ENCODE data around the gene PRKCE.
A peak's percentile ranks its signal among the peaks of the same experiment; 100 is the strongest.

The PRKCE gene

DNA sequence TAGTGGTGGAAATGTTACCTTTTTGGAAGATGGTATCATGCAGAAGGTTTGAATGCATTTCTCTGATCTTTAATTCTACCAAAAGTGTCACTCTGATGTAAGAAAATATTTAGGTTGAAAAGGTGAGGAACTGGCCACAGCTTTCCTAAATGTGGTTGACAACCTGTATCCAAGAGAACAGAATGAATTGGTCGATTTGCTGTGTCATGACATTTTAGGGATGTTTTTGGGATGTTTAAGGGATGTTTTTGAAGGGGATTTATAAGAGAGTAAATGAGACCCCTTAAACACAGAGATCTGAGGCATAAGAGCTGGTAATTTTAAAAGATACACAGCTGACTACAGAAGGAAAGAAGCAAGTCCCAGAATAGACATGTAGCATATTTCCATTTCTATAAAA is 375.0 kb downstream of the PRKCE start:
- DNase-seq = no peak

DNA sequence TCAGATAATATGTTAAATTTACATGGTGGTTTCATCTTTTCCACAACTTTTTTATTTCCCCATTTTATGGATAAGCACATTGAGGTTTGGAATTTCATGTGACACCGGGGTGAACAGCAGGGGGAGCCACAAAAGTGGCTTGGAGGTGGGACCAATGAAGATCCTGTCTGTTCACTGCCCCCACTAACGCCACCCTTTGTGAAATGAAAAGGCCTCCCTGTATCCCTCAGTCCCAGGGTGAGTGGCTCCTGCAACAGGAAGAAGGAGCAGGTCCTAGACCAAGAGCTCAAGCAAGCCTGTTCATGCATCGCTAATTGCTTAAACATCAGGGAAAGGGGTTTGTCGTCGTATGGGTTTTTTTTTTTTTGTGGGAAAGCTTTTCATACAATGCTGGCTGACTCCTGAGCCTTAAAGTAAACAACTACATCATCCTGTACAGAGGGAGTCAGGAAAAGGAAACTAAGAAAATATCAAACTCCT is 377.9 kb downstream of the PRKCE start:
- no peak for DNase-seq

DNA sequence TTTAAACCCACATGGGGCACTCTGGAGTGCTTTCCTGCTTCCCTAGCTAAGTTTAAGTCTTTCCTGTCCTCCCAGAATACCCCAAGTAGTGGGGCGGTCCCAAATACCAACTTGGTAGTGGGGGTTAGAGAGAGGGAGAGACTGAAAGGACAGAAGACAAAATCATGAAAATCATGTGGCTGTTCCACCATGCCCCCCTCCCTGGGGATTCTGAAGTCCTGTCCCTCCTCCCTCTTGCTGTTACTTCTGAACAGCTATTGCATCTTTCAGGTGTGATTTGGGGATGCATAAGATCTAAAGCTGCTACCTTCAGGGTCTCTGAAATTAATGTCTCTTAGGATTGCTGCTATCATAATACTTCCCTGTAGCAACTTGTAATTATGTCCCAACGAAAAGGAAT is 378.9 kb downstream of the PRKCE start:
- no peak for DNase-seq

DNA sequence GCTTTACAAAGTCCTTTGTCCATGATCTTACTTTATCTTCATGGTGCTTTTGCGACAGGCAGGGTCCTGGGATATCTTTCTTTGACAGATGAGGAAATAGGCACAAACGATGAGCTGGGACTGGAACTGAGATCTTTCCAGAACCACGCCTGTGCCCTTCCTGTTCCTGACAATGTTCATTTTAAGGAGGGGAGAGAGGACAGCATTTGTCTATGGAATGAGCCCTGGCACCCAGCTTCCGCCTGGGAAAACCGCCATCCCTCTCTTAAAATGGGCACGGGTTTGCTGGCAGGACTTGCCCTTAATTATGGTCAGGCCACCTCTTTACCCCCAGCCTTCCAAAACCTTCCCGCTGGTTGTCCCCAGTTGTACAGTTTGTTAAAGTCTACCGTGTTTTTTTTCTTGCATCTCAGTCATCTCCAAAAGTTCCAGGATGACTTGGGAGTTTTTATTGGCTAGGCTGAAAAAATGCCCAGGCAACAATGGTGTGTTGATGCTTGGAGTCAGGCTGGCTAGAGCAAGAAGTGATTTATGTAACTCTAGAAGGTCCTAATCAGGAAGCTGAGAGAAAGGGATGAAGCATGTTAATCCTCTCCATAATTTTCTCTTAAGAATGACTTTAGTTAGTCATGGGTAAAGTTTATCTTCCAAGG is 380.8 kb downstream of the PRKCE start:
- DNase-seq = no peak

DNA sequence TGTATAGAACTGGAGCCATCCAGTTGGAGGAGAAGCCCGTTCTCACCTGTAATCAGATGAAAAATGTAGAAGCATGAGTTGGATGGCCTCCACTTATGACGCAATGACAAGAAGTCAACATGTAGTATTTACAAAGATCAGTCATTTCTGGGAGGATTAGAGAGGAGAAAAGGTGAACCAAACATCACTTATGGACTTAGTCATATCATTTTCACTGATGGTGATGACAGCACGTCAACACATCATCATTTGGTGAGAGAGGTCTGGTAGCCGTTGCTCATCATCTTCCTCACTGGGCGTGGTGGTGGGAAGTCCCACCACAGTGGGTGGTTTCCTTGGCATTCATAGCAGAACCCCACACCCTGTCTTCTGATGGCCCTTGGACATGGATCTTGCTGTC is 381.5 kb downstream of the PRKCE start:
- peak; percentile 16 to 41 (median 26) for DNase-seq

DNA sequence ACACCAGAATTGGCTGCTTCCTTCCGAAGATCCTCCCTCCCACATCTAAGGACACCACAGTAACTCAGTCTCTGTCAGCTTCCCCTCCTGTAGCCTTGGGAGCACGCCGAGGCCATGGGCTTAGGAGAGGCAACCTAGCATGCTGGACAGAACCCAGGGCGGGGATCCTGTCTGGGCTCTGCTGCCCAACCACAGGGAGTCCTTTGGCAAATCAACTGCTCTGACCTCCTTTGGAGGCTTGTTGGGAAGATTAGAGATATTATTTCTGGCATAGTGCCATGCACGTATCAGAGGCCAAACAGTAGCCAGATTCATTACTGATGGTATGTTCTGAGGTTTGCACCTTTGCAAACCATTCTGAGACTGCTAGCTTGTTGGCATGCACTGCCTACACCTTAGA is 383.1 kb downstream of the PRKCE start:
- DNase-seq = no peak

DNA sequence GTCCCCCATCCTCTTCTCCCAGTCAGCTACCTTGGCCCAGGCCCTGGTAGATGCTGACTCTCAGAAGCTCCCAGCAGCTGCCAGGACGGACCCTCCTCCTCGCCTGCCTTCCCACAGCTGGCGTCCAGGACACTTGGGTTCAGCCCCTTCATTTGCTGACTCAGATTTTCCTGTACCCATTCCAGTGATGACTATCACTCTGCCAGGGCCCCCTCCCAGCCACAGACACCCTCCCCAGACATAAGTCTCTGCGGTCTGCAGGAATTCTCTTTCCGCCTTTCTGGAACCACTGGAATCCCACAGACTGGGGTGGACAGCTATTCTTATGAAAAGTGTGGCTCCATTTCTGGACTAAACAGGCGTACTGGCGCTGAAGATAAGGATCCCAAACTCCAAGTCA is 385.5 kb downstream of the PRKCE start:
- no peak for DNase-seq

DNA sequence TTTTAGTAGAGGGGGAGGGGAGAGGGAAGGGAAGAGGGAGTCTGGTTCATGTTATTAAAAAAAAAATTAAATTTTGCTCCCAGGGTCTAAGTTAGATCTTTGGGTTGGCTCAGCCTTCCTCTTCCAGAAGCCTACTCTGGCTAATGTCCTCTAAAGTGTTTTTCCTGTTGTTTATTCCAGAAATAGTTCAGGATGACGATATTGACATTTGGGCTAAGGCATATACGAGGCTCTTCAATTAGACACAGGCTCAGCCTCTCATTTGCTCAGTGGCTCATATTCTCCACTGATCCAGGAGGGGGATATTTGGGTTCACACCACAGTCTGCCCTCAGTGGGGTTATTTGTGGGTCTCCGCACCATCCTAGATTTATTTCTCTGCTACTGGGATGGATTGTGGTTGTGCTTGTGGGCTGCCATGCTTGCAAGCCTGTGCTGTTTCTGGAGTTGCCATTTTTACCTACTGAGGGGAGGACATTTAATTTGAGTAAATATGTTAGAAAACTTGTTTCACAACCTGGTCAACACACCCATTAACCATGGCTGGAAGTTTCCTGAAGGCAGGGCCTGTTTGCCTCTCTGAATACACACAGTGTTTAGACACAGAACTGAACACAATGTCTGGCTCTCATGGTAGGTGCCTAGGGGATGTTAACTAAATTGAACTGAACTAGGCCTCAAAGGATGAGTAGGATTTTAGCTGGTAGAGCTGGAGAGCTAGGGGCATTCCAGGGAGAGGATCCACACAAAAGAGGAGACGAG is 388.2 kb downstream of the PRKCE start:
- DNase-seq = no peak

DNA sequence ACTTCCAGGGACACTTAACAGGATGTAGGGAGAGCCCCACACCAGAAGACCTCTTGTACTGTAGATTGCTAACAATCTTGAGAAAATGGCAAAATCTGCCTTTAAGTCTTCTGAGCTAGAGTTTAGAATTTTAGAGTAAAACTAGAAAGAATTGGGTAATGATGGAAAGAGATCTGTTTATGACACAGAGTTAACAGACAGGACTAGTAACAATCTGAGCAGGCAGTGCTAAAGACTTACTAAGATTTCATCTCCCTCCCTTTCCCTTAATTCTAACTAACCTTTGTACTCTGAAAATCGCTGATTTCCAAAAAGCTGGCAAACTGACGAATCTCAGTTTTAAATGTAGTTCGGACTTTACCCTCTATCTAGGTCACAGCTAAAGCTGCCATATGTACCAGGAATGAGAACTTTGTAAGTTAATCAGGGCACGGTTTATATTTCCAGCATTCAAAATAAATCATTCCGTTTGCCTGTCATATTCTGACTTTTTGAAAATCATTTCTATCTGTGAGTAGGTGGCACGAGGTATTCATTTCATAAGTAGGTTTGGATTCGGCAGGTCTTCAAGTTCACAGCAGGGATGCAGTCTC is 389.2 kb downstream of the PRKCE start:
- no peak for DNase-seq

DNA sequence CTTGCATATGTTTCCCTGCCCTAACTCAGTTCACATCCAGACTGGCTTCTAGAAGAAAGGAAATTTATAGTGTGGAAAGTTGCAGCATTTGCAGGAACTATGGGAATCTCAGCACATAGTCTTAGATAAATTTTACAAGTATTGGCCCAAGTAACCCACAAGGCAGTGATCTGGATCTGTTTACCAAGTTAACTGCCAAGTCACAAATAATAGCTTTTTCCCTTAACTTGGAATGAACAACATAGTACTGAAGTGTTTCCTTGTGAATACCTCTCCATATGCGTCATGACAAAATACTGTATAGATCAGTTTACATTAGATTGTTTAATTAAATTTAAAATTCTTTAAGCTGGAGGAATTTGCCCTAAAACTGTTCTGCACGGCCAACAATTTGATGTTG is 390.0 kb downstream of the PRKCE start:
- no peak for DNase-seq

DNA sequence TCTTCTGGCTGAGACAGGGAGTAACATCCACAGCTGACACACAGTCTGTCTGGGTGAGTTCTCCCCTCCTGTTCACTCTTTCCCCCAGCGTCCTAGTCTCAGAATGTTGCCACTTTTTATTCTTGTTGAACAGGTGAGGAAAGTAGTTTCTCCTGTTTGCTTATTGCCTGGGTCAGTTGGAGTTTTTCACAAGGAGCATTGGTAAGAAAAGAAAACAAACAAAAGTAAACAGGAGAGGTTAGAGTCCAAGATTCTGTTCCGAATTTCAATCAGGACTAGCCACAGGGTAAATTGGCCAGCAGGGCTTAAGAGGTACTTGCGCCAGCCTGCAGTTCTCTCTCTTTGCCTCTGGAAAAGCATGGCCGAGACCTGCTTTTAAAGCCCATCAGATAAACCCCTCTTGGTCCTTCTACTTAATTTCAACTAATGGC is 390.7 kb downstream of the PRKCE start:
- DNase-seq = no peak

DNA sequence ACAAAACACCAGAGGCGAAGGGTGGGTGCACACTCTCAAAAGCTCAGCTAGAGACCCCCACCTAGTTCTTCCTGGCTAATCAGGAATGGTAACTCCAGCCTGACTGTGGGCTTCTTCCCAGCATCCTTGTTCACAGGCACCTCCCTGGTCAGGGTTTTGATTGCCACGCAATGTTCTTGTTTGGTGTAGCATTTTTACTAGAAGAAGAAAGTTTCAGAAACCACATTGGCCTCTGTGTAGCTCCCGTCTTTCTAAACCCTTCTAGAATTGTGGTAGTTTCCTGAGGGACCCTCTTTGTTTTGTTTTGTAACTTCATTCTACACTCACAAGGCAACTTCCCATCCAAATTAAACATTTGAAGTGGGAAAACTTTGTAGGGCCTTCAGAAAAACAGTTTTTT is 391.2 kb downstream of the PRKCE start:
- no peak for DNase-seq

DNA sequence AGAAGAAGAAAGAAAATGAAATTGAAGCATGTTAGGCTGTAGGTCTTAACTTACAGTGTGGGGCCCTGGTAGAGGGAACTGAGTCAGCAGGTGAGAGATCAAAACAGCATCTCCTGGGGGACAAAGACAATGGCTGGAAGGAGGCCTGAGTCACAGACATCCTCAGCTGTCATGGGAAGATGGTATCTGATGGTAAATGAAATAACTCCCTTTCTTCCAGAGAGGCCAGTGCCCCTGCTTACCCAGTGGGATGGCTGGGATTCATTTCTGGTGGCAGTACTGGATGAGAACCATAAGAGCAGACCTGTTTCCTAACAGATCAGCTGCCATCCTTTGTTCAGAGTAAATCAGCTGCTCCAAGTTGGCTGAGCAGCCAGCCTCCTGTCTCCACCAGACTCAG is 394.4 kb downstream of the PRKCE start:
- no peak for DNase-seq

DNA sequence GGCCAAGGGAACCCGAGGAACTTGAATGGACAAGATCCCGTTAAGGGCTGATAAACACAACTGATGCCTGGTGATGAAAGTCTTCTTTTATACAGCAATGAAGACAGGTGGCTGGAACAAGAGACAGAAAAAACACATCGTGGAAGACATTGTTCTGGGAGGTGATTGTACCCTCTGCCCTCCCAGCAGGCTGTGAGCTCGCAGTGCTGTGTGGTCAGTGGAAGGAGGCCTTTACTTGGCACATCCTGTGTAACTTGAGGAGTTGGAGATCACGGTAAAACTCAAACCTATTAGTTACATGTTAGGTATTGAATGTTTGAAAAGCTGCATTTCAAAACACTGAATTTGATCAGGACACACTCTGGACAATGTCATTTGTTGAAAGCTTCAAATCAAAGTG is 395.8 kb downstream of the PRKCE start:
- DNase-seq = no peak

DNA sequence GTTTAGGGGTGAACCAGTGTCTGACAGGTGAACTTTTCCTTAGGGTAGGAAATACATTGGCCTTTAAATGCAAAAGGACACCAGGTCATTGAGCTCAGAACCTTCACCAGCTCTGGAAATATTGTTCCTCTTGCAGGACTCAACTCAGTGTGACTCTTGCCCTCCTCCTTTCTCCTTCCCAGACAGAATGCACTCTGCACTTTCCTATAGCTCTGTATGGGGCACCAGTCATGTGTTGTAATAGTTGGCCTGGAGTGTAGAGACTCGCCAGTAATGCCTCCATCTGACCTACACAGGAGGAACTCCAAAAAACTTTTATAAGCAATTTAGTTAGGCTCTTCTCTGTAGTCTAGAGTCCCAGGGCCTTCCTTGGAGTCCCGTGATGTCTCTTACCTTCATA is 397.2 kb downstream of the PRKCE start:
- no peak for DNase-seq

DNA sequence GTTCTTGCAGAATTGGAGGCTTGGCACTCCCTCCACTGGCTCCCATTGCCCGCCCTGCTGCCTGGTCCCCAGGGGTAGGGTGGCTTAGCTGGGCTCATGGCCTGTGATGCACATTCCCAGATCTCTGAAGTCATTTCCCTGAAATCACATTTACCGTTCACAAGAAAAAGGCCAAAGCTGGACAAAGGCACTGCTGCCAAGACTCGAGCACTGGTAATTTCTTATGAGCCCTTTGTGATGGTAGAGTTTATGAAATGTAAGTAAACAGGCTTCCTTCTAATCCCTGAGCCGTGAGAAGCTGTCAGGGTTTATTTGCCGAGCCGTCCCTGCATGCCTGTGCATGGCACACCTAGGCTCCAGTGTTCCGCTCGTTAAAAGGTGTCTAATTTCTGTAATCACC is 398.6 kb downstream of the PRKCE start:
- no peak for DNase-seq

DNA sequence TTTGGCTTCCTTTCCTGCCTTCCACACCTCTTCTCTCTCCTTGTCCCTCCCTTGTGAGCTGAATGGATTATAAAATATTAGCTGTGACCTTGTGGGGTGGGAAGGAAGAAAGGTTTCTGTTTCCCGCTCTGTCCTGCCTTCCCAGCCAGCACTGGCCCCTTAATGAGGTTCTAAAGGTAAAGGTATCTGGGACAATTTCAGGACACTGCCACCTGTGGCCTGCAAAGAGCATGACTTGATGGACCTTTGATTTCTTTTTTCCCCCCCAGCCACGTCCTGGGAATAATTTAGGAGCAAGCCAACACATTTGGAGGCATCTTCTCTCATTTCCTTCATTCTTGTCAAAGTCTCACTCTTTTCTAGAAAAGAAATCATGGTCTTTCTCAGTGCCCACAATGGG is 399.0 kb downstream of the PRKCE start:
- no peak for DNase-seq

DNA sequence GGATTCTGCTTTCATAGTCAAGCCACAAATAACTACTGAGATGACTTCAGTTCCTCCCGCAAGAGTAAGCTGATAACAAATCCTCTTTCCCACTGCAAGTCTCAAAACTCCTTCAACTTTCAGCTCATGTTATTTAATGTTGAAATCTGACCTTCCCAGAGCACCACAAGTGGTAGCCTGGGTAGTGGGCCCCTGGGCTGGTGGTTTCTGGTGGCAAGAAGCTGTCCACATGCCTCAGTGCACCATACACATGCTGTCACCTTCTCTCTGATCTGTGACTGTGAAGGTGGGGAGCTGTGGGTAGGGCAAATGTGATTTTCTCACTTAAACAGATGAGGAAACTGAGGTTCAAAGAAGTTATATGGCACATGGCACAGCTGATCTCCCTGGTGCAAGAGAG is 399.6 kb downstream of the PRKCE start:
- no peak for DNase-seq

DNA sequence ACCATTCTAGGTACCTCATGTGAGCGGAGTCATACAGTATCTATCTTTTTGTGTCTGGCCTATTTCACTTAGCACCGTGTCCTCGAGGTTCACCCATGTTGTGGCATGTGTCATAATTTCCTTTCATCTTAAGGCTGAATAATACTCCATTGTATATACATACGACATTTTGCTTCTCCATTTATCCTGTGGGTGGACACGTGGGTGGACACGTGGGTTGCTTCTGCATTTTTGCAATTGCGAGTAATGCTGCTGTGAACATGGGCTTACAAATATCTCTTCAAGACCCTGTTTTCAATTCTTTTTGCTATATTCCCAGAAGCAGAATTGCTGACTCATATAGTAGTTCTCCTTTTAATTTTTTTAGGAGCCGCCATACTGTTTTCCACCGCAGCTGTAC is 402.1 kb downstream of the PRKCE start:
- peak; percentile 66 to 75 (median 74) for DNase-seq

DNA sequence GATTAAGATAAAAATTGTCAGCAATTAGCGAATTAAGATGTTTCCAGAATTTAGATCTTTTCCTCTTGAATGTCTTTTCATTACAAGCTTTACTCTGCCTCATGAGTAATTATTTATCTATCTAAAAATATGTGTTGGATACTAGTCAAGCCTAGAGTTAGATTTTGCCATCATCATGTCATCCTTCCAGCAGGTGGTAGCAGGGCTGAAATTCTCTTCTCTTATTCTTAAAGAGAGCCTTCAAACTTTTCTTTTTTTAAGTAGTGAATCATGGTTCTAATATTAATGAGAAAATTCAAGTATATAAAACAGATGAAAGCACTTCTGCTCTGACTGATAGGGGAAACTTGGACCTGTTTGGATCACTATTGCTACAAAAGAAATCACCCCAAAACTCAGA is 405.1 kb downstream of the PRKCE start:
- DNase-seq = no peak

DNA sequence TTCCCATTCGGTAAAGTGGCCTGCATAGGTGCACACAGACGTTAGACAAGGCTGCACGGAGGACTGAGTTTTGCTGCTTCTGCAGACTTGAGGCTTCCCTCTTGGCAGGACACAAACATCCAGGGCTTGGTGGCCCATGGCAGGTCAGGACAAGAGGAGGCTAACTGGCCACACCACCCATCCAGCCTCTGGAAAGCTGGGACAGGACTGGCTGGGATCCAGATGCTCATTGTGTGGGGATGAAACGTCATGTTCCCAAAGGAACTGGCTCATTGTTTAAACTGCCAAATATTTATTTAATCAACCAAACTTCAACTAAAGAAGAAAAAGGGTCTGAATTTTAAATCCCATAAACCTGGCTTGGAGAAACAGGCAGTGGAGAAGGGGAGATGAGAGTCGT is 406.7 kb downstream of the PRKCE start:
- no peak for DNase-seq

DNA sequence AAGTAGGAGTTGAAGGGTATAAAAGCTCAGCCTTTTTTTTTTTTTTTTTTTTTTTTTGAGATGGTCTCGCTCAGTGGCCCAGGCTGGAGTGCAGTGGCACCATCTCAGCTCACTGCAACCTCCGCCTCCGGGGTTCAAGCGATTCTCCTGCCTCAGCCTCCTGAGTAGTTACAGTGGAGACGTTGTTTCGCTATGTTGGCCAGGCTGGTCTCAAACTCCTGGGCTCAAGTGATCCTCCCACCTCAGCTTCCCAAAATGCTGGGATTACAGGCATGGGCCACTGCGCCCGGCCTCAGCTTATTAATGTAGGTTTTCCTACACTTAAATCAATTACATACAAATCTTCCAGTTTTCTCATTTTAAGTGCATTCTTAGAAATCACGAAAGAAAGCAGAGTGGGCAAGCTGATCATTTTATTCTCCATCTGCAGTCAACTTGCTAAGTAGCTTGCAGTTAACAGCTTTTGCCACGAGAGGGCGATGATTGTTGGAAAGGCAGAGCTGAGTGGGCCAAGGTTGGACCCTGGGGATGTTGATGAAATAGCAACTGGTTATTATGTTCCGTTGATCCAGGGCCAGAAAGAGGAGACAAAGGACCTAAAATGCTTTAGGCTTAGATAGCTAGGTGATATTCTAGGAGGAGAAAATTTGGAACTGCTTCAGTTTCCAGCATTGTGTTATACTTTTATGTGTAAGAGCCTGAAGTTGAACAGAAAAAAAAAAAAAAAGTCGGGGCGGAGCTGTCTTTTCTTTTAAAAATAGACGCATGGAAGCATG is 411.4 kb downstream of the PRKCE start:
- peak; percentile 85 to 91 (median 88) for DNase-seq

DNA sequence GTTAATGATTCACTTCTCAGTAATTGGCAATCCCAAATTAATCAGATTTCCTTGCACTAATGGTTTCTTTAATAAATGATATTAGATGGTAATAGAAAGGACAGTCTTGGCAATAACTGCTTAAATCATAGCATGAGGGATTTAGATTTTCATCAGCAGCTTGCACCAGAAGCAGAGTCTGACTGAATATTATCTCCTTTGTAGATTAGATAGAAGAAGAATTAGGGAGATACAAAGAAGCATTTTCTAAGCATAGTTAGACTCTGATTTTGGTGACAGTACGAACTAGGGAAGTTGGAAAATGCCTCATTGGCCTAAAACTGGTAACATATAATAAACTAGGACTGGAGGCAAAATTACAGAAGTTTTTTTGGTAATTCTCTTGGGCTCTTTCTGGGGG is 412.9 kb downstream of the PRKCE start:
- no peak for DNase-seq

DNA sequence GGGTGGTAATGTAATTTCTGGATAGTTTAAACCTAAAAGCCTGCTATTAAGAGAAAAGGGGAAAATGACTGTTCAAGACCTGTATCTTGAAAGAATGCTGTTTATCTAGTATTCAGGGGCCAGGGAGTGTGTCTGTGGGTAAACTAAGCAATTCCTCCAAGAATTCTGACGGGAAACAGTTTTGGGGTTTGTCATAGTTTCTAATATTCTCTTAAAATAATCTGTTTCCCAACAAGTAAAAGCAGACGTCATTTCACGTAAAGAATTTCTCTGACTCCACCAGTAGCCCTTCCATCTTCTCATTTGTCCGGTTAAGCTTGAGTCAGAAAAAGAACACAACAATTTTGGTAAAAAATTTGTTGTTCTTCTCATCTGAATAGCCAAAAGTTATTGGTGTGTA is 413.7 kb downstream of the PRKCE start:
- no peak for DNase-seq
